Measurements from ENCODE around the gene ARHGDIG.

GRCh38 chr16:317583-317982 lies 37.2 kb downstream of the ARHGDIG start:
- TF ChIP-seq CTCF (conservative IDR thresholded peaks at IDR 0.05; ENCODE audit: low read length) (no peak), EZH2phosphoT487 (IDR thresholded peaks at IDR 0.05; ENCODE audit: borderline replicate concordance, low read depth, low read length) (no peak)
